Uterus (tissue), 2 donors: Measurements from ENCODE around the gene SOX3.

ENCODE experiments used
- CTCF ChIP-seq, 4 experiments: fragments of 200-600 bp in 2 of 4; fragments of 450-650 bp in 2 of 4; sonication (generic) in 2 of 4; IDR thresholded peaks; one replicate each; pipeline ENCODE4 v1.5.1; 2016 to 2019; ENCODE audit warnings: antibody characterized with exemption in 4 of 4, mild to moderate bottlenecking in 2 of 4, moderate library complexity in 1 of 4
- POLR2A ChIP-seq, 2 donors: fragments of 450-650 bp; IDR thresholded peaks; one replicate each; pipeline ENCODE4 v1.6.1; 2016; ENCODE audit warnings: antibody characterized with exemption in 2 of 2, mild to moderate bottlenecking in 1 of 2, moderate library complexity in 1 of 2

GRCh38 chrX:140514554-140514953 is 9.7 kb upstream of the SOX3 start:
- TF ChIP-seq CTCF (IDR thresholded peaks at IDR 0.05) (no peak), POLR2A (IDR thresholded peaks at IDR 0.05) (no peak)
